Suprapubic skin (tissue), 4 donors: ENCODE measurements around the gene GGT5. TPM values are rescaled to one million over a fixed set of nuclear protein-coding genes. Genes with fewer than 3 reads are reported as not detected.

Experiments used
- DNase-seq, 2 donors: peaks; one replicate each; pipeline ENCODE4 v3.0.0-alpha.2; 2019; ENCODE audit warnings: low spot score in 2 of 2
- H3K27ac ChIP-seq: fragments of 200-600 bp; sonication (generic); one replicate; pipeline ENCODE4 v1.5.1; 2019
- H3K27me3 ChIP-seq: fragments of 200-600 bp; sonication (generic); one replicate; pipeline ENCODE4 v1.5.1; 2019
- H3K36me3 ChIP-seq: fragments of 200-600 bp; sonication (generic); one replicate; pipeline ENCODE4 v1.5.1; 2019
- H3K4me1 ChIP-seq: fragments of 200-600 bp; sonication (generic); one replicate; pipeline ENCODE4 v1.5.1; 2019
- H3K4me3 ChIP-seq: fragments of 200-600 bp; sonication (generic); one replicate; pipeline ENCODE4 v1.5.1; 2019; ENCODE audit warnings: mild to moderate bottlenecking
- H3K9me3 ChIP-seq: fragments of 200-600 bp; sonication (generic); one replicate; pipeline ENCODE4 v1.5.1; 2019
- EP300 ChIP-seq: sonication (generic); formaldehyde crosslinking; IDR thresholded peaks from one replicate; pipeline ENCODE4 v1.6.1; 2017; ENCODE audit warnings: antibody characterized with exemption
- POLR2A ChIP-seq, 2 donors: fragments of 450-650 bp; IDR thresholded peaks; one replicate each; pipeline ENCODE4 v1.6.1; 2017; ENCODE audit warnings: antibody characterized with exemption in 2 of 2, mild to moderate bottlenecking in 2 of 2, moderate library complexity in 2 of 2
- POLR2AphosphoS5 ChIP-seq, 3 donors: sonication (generic); formaldehyde crosslinking; IDR thresholded peaks; one replicate each; pipeline ENCODE4 v1.6.1; 2017; ENCODE audit warnings: antibody characterized with exemption in 3 of 3
- WGBS: methylation state at CpG from one replicate; pipeline ENCODE4 v1.1.5; 2018; 5-methylcytosine and 5-hydroxymethylcytosine counted together
- total RNA-seq, 4 donors: library from RNA; depleted of rRNA; stranded (reverse); fragments of >200 nt; gene quantifications; one replicate each; pipeline ENCODE4 v1.1.0, GENCODE V29; 2016
- TF ChIP-seq, protein P1 (sequence below), 2 donors: fragments of 200-600 bp in 1 of 2; fragments of 450-650 bp in 1 of 2; sonication (generic) in 1 of 2; IDR thresholded peaks; one replicate each; pipeline ENCODE4 v1.5.1; 2016 to 2019; ENCODE audit warnings: antibody characterized with exemption in 2 of 2, mild to moderate bottlenecking in 1 of 2, moderate library complexity in 1 of 2

Gene GGT5
- total RNA-seq, 4 donors from 2014 or later, result 13.4 to 38.8 (median 17.5) TPM

DNA sequence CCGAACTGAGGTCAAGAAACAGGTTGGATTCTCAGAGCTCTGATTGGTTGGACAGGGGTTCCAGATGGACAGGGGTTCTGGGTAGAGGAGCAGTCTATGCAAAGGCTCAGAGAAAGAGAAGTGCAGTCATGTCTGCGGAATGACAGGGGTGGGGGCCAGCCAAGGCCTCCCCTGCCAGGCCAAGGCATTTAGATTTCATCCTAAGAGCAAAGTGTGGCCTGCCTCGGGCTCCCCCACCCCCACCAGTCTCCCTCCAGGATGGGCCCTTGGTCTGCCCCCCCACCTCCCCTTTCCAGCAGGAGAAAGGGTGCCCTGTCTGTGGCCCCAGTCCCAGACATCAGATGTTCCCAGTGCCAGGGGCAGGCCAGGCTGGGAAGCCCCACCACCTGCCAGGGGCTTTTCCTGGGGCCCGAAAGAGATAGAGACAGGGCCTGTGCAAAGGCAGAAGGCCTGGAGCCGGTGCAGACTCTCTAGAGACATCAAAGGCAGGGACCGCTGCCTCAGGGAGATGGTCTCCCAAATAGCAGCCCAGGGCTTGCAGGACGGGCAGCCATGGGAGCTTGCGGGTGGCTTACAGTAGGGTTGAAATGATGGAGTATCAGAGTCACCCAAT, 54.2 kb downstream of the GGT5 start:
- Histone ChIP-seq H3K36me3 (no peaks in the 10 kb centered on the region), H3K4me3 (no peak overlapping the region), H3K27me3 (no peaks in the 10 kb centered on the region), H3K4me1 (peaks cover 21% of the 10 kb centered on the region), H3K27ac (no peak overlapping the region), H3K9me3 (no peaks in the 10 kb centered on the region)
- peak in 1 of 2 donors; percentile 62 for DNase-seq
- TF ChIP-seq POLR2A (IDR thresholded peaks at IDR 0.05) (no peak), POLR2AphosphoS5 (IDR thresholded peaks at IDR 0.05) (no peak), EP300 (no peak)
- TF ChIP-seq, protein P1, sequence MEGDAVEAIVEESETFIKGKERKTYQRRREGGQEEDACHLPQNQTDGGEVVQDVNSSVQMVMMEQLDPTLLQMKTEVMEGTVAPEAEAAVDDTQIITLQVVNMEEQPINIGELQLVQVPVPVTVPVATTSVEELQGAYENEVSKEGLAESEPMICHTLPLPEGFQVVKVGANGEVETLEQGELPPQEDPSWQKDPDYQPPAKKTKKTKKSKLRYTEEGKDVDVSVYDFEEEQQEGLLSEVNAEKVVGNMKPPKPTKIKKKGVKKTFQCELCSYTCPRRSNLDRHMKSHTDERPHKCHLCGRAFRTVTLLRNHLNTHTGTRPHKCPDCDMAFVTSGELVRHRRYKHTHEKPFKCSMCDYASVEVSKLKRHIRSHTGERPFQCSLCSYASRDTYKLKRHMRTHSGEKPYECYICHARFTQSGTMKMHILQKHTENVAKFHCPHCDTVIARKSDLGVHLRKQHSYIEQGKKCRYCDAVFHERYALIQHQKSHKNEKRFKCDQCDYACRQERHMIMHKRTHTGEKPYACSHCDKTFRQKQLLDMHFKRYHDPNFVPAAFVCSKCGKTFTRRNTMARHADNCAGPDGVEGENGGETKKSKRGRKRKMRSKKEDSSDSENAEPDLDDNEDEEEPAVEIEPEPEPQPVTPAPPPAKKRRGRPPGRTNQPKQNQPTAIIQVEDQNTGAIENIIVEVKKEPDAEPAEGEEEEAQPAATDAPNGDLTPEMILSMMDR (IDR thresholded peaks at IDR 0.05), result no peak
- WGBS, result 84% methylated on average over 8 of the region's 8 CpGs

DNA sequence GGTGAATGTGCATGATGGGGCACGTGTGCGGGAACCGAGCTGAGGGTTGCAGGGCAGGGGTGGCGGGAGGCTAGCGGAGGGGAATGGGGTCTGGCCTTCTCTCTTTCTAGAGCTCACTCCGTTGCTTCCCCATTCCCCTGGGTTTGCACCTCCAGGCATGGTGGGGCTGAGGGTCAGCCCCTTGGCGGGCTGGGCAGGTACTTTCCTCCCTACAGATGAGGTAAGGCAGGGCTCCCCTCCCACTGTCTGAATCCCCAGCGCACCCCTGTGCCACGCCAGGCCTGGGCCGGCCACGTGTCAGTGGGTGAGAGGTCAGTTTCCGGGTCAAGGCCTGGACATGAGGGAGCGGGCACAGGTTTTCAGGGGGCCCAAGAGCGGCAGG, 54.7 kb downstream of the GGT5 start:
- TF ChIP-seq POLR2AphosphoS5 (IDR thresholded peaks at IDR 0.05) (no peak), EP300 (no peak), POLR2A (IDR thresholded peaks at IDR 0.05) (no peak)
- TF ChIP-seq, protein P1 (IDR thresholded peaks at IDR 0.05), result no peak
- Histone ChIP-seq H3K36me3 (no peaks in the 10 kb centered on the region), H3K4me3 (no peak overlapping the region), H3K27me3 (no peaks in the 10 kb centered on the region), H3K27ac (no peak overlapping the region), H3K9me3 (no peaks in the 10 kb centered on the region), H3K4me1 (peaks cover 17% of the 10 kb centered on the region)
- 82% methylated on average over 14 of the region's 14 CpGs for WGBS
- DNase-seq, result peak in 1 of 2 donors; percentile 60

DNA sequence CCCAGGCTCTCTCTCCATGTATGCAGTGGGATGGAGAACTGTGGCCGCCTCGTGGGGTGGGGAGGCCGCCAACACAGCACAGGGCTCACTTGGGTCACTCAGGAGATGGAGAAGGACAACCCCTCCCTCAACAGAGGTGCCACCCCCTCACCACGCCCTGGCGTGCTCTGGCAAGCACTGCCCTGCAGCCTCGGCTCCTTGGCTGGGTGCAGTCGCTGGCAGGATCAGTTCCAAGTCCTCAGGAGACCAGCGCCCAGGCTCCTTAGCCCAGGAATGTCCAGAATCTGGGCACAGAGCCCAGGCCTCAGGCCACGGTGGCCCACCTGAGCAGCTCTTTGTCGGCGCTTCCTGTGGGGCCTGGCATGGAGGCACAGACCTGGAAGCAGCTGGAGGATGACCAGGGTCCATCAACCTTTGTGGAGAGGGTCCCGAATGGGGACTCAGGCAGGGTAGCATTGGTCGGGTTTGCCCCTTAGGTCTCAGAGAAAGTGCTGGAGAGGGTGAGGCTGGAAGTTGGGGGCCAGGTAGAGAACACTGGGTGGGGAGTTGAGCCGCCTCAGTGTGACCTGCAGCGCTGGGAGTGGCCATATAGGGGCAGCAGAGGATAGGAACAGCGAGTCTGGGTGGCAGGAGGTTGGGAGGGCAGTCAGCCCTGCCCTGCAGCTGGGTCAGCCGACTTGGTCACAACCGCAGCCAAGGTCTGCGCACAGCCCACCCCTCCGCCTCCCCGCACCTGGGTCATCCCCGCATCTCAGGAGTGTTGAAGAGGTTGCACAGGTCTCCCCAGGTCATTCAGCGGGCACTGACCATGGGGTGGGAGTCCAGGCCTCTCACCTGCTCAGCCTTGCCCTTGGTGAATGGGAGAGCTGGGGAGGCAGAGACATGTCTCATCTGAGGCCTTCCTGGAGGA, 55.4 kb downstream of the GGT5 start:
- 26% methylated on average over 13 of the region's 23 CpGs for whole genome bisulfite sequencing
- Histone ChIP-seq H3K4me1 (peaks cover 17% of the 10 kb centered on the region), H3K4me3 (no peak overlapping the region), H3K27me3 (no peaks in the 10 kb centered on the region), H3K36me3 (no peaks in the 10 kb centered on the region), H3K9me3 (no peaks in the 10 kb centered on the region), H3K27ac (no peak overlapping the region)
- peak in 1 of 2 donors; percentile 84 for DNase-seq
- TF ChIP-seq, protein P1 (IDR thresholded peaks at IDR 0.05), result peak; percentile 66 to 86
- no peak for TF ChIP-seq EP300
- TF ChIP-seq POLR2AphosphoS5 (IDR thresholded peaks at IDR 0.05), result no peak

DNA sequence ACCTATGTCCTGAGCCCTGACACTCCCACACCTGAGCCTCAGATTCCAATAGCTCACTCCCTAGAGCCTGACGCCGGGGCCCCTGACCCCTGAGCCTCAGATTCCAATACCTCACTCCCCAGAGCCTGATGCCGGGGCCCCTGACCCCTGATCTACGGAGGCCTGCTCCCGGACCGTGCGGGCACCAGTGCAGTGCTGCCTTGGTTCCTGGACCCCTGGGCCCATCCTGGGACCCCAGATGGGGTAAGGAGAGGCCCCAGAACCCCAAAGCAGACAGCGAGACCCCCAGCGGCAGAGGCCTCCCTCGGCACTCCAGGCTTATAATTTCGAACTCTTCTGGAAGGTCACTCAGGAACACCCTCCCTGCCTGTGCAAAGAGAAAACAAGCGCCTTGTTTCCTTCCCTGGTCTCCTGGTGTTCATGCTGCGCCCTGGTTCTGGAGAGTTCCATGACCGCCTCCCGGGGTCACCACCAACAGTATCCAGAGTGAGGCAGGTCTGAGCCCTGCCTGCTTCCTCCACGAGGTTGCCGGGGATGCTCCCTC, 56.1 kb downstream of the GGT5 start:
- Histone ChIP-seq H3K27me3 (no peaks in the 10 kb centered on the region), H3K4me3 (no peak overlapping the region), H3K27ac (no peak overlapping the region), H3K36me3 (no peaks in the 10 kb centered on the region), H3K9me3 (no peaks in the 10 kb centered on the region), H3K4me1 (peaks cover 23% of the 10 kb centered on the region)
- WGBS, result 73% methylated on average over 17 of the region's 17 CpGs
- TF ChIP-seq, protein P1 (IDR thresholded peaks at IDR 0.05), result no peak
- TF ChIP-seq EP300 (no peak), POLR2AphosphoS5 (IDR thresholded peaks at IDR 0.05) (no peak), POLR2A (IDR thresholded peaks at IDR 0.05) (no peak)
- DNase-seq, result no peak
